ENCODE measurements around the gene CALML3. TPM values are rescaled to one million over a fixed set of nuclear protein-coding genes. Genes with fewer than 3 reads are reported as not detected.
"Not testable (repeated sequence)": the region's sequence is repeated elsewhere in the genome, so short reads cannot be mapped to it uniquely, and the experiment has no call there.

The CALML3 gene
- total RNA-seq, result not detected

- no peak for DNase-seq
- ATAC-seq, result no peak
- H3K27me3 Mint-ChIP-seq, result peaks cover 7% of the 10 kb centered on the region
- H3K9me3 Mint-ChIP-seq (ENCODE audit: low read depth), result no peaks in the 10 kb centered on the region
- H3K36me3 Mint-ChIP-seq, result no peaks in the 10 kb centered on the region
- H3K4me1 Mint-ChIP-seq, result no peaks in the 10 kb centered on the region
- H3K4me3 Mint-ChIP-seq, result no peak within 1 kb of the TSS
- CTCF ChIA-PET, result no interaction called here
- H3K27ac Mint-ChIP-seq, result no peak within 1 kb of the TSS
These were observed at the start of gene CALML3 for GRCh38 chr10:5524641-5525560. Gene CALML3, plus strand, starts transcription at chr10:5524961. Its CDS starts 125 bp downstream, at chr10:5525086.

- ATAC-seq; H3K4me1 Mint-ChIP-seq; H3K27me3 Mint-ChIP-seq; H3K9me3 Mint-ChIP-seq (ENCODE audit: low read depth); DNase-seq; H3K36me3 Mint-ChIP-seq; H3K27ac Mint-ChIP-seq; CTCF ChIA-PET; H3K4me3 Mint-ChIP-seq: not testable (repeated sequence)
These were observed 49.7 kb upstream of the CALML3 start for GRCh38 chr10:5475088-5475487.

- H3K9me3 Mint-ChIP-seq (ENCODE audit: low read depth); CTCF ChIA-PET; H3K4me1 Mint-ChIP-seq; H3K36me3 Mint-ChIP-seq; ATAC-seq; DNase-seq; H3K27ac Mint-ChIP-seq; H3K27me3 Mint-ChIP-seq; H3K4me3 Mint-ChIP-seq: not testable (repeated sequence)
These were observed 48.6 kb upstream of the CALML3 start for GRCh38 chr10:5475974-5476807.

- Mint-ChIP-seq H3K4me3 (no peak overlapping the region), H3K27ac (no peak overlapping the region), H3K36me3 (no peaks in the 10 kb centered on the region), H3K9me3 (ENCODE audit: low read depth) (no peaks in the 10 kb centered on the region), H3K4me1 (peaks cover 6% of the 10 kb centered on the region), H3K27me3 (peaks cover 3% of the 10 kb centered on the region)
- ATAC-seq (no peak), DNase-seq (no peak)
- CTCF ChIA-PET, result no interaction called here
These were observed 47.7 kb upstream of the CALML3 start for GRCh38 chr10:5476918-5477525.

GRCh38 chr10:5477948-5478693 lies 46.6 kb upstream of the CALML3 start:
- DNase-seq (no peak), ATAC-seq (no peak)
- Mint-ChIP-seq H3K36me3 (no peaks in the 10 kb centered on the region), H3K27me3 (peaks cover 2% of the 10 kb centered on the region), H3K9me3 (ENCODE audit: low read depth) (no peaks in the 10 kb centered on the region), H3K4me3 (no peak overlapping the region), H3K27ac (no peak overlapping the region), H3K4me1 (peaks cover 6% of the 10 kb centered on the region)
- CTCF ChIA-PET, result interaction anchor here (1.6 to 1.7 kb wide), 2 partner anchors 145 to 152 kb away, joined by 4 to 5 read pairs; no protein-coding TSS in a partner anchor

GRCh38 chr10:5478694-5479305 lies 46.0 kb upstream of the CALML3 start:
- no peaks in the 10 kb centered on the region for H3K9me3 Mint-ChIP-seq (ENCODE audit: low read depth)
- no peaks in the 10 kb centered on the region for H3K36me3 Mint-ChIP-seq
- H3K27me3 Mint-ChIP-seq, result peaks cover 2% of the 10 kb centered on the region
- no peak overlapping the region for H3K4me3 Mint-ChIP-seq
- H3K4me1 Mint-ChIP-seq, result peaks cover 6% of the 10 kb centered on the region
- no peak overlapping the region for H3K27ac Mint-ChIP-seq
- no peak for DNase-seq
- ATAC-seq, result no peak
- CTCF ChIA-PET, result interaction anchor here (1.6 to 1.7 kb wide), 2 partner anchors 144 to 151 kb away, joined by 4 to 5 read pairs; no protein-coding TSS in a partner anchor

GRCh38 chr10:5479481-5480161 lies 45.1 kb upstream of the CALML3 start:
- CTCF ChIA-PET, result interaction anchor here (1.6 to 1.7 kb wide), 2 partner anchors 143 to 150 kb away, joined by 4 to 5 read pairs; no protein-coding TSS in a partner anchor
- peaks cover 6% of the 10 kb centered on the region for H3K4me1 Mint-ChIP-seq
- DNase-seq, result no peak
- peaks cover 2% of the 10 kb centered on the region for H3K27me3 Mint-ChIP-seq
- H3K27ac Mint-ChIP-seq, result no peak overlapping the region
- H3K9me3 Mint-ChIP-seq (ENCODE audit: low read depth), result no peaks in the 10 kb centered on the region
- no peak overlapping the region for H3K4me3 Mint-ChIP-seq
- no peak for ATAC-seq
- H3K36me3 Mint-ChIP-seq, result no peaks in the 10 kb centered on the region

- H3K27me3 Mint-ChIP-seq, result peaks cover 6% of the 10 kb centered on the region
- no peaks in the 10 kb centered on the region for H3K9me3 Mint-ChIP-seq (ENCODE audit: low read depth)
- peaks cover 6% of the 10 kb centered on the region for H3K4me1 Mint-ChIP-seq
- ATAC-seq (no peak), DNase-seq (no peak)
- CTCF ChIA-PET, result interaction anchor here (1.7 kb wide), 1 partner anchor 143 kb away, joined by 4 read pairs; no protein-coding TSS in a partner anchor
- no peak overlapping the region for H3K27ac Mint-ChIP-seq
- no peaks in the 10 kb centered on the region for H3K36me3 Mint-ChIP-seq
- no peak overlapping the region for H3K4me3 Mint-ChIP-seq
These were observed 44.4 kb upstream of the CALML3 start for GRCh38 chr10:5480162-5480941.

GRCh38 chr10:5481121-5481520 lies 43.6 kb upstream of the CALML3 start:
- H3K4me3 Mint-ChIP-seq, result no peak overlapping the region
- no peak for DNase-seq
- peaks cover 6% of the 10 kb centered on the region for H3K4me1 Mint-ChIP-seq
- CTCF ChIA-PET, result no interaction called here
- H3K27ac Mint-ChIP-seq, result no peak overlapping the region
- peaks cover 6% of the 10 kb centered on the region for H3K27me3 Mint-ChIP-seq
- no peak for ATAC-seq
- H3K36me3 Mint-ChIP-seq, result no peaks in the 10 kb centered on the region
- H3K9me3 Mint-ChIP-seq (ENCODE audit: low read depth), result no peaks in the 10 kb centered on the region

GRCh38 chr10:5482016-5482415 lies 42.7 kb upstream of the CALML3 start:
- CTCF ChIA-PET, result no interaction called here
- no peak for ATAC-seq
- Mint-ChIP-seq H3K4me3 (no peak overlapping the region), H3K36me3 (no peaks in the 10 kb centered on the region), H3K27me3 (peaks cover 4% of the 10 kb centered on the region), H3K27ac (no peak overlapping the region), H3K4me1 (peaks cover 6% of the 10 kb centered on the region), H3K9me3 (ENCODE audit: low read depth) (no peaks in the 10 kb centered on the region)
- DNase-seq, result no peak

- DNase-seq (no peak), ATAC-seq (no peak)
- Mint-ChIP-seq H3K36me3 (no peaks in the 10 kb centered on the region), H3K9me3 (ENCODE audit: low read depth) (no peaks in the 10 kb centered on the region), H3K4me1 (peaks cover 6% of the 10 kb centered on the region), H3K27ac (no peak overlapping the region), H3K4me3 (no peak overlapping the region), H3K27me3 (peaks cover 4% of the 10 kb centered on the region)
- CTCF ChIA-PET, result interaction anchor here (0.7 kb wide), 1 partner anchor 139 kb away, joined by 3 read pairs; no protein-coding TSS in a partner anchor
These were observed 40.6 kb upstream of the CALML3 start for GRCh38 chr10:5484205-5484604.
